NCI-H2107 (cell line): Measurements from ENCODE around the gene WDFY2.
"Not testable (repeated sequence)": the region's sequence is repeated elsewhere in the genome, so short reads cannot be mapped to it uniquely, and the experiment has no call there.

Experiments
- DNase-seq: peaks from one replicate; lab custom pipeline; 2025; lab: John Stamatoyannopoulos, UW

The WDFY2 gene

GRCh38 chr13:51583875-51584730 is at the start of gene WDFY2:
Gene WDFY2 (plus strand): TSS chr13:51584462. CDS start chr13:51584688, 226 bp downstream.
- peak; percentile 97 for DNase-seq

GRCh38 chr13:51538591-51539179 is 45.6 kb upstream of the WDFY2 start:
- DNase-seq = no peak

- DNase-seq = no peak
Observed at GRCh38 chr13:51539887-51540286, 44.4 kb upstream of the WDFY2 start.

GRCh38 chr13:51541037-51541436 is 43.2 kb upstream of the WDFY2 start:
- DNase-seq = no peak

GRCh38 chr13:51541809-51542258 is 42.4 kb upstream of the WDFY2 start:
- no peak for DNase-seq

- DNase-seq = no peak
Observed at GRCh38 chr13:51542346-51543242, 41.7 kb upstream of the WDFY2 start.

- not testable (repeated sequence) for DNase-seq
Observed at GRCh38 chr13:51545446-51545845, 38.8 kb upstream of the WDFY2 start.

GRCh38 chr13:51547425-51548176 is 36.7 kb upstream of the WDFY2 start:
- no peak for DNase-seq

GRCh38 chr13:51549050-51549449 is 35.2 kb upstream of the WDFY2 start:
- DNase-seq = no peak

GRCh38 chr13:51549593-51549992 is 34.7 kb upstream of the WDFY2 start:
- DNase-seq = no peak

- no peak for DNase-seq
Observed at GRCh38 chr13:51550151-51550550, 34.1 kb upstream of the WDFY2 start.

- DNase-seq = no peak
Observed at GRCh38 chr13:51551416-51551815, 32.8 kb upstream of the WDFY2 start.

GRCh38 chr13:51552027-51552426 is 32.2 kb upstream of the WDFY2 start:
- no peak for DNase-seq

- no peak for DNase-seq
Observed at GRCh38 chr13:51553531-51553930, 30.7 kb upstream of the WDFY2 start.

- no peak for DNase-seq
Observed at GRCh38 chr13:51556740-51557139, 27.5 kb upstream of the WDFY2 start.

GRCh38 chr13:51557438-51557837 is 26.8 kb upstream of the WDFY2 start:
- DNase-seq = no peak

- DNase-seq = no peak
Observed at GRCh38 chr13:51557875-51558612, 26.2 kb upstream of the WDFY2 start.

- no peak for DNase-seq
Observed at GRCh38 chr13:51559946-51560735, 24.1 kb upstream of the WDFY2 start.

- DNase-seq = no peak
Observed at GRCh38 chr13:51562011-51562671, 22.1 kb upstream of the WDFY2 start.

GRCh38 chr13:51564252-51564651 is 20.0 kb upstream of the WDFY2 start:
- no peak for DNase-seq
